Right forelimb (tissue), 1 donor: Measurements from ENCODE around the gene EDA2R.
A peak's percentile ranks its signal among the peaks of the same experiment; 100 is the strongest.

ENCODE experiments used
- DNase-seq: peaks from one replicate; pipeline ENCODE4 v3.0.0-alpha.2; 2018

The EDA2R gene, protein sequence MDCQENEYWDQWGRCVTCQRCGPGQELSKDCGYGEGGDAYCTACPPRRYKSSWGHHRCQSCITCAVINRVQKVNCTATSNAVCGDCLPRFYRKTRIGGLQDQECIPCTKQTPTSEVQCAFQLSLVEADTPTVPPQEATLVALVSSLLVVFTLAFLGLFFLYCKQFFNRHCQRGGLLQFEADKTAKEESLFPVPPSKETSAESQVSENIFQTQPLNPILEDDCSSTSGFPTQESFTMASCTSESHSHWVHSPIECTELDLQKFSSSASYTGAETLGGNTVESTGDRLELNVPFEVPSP

DNA sequence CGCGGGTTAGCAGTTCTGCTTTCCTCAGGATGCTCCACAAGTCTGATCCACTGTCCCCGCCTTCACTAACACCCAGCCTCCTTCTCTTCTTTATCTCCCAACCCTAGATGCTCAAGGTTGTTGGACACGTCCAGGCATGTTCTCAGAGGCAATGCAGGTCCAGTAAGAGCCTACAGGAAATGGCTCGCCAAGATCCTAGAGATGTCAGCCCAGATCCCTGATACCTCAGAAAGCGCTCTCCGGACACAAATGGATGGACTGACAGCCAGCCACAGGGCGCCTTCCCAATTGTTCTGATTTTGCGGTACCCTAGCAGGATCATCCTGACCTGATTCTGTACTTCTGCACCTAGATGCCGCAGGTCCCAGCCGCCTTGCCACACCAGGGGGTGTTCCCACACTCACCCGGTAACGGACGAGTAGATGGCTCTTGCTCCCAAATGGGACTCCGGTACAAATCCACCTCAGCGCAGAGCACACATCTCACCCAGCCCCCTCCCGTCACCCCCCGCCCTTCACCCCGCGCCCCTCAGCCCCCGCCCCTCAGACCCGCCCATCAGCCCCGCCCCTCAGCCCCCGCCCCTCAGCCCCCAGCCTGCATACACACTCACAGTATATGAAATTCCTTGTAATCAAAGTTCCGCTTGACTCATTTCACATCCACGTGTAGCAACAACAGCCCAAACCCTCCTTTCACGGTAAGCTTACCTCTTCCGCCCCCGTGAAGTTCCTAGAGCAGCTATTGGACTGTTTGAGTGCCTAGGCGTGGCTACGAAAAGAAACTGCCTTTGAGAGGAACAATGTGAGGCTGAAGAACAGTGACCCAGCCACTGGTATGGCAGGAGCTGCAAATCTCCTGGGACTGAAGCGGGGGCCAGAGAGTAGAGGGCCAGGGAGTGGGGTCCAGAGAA, at the start of gene EDA2R:
EDA2R (minus strand) TSS at position 488 of the 910 bp plus-strand sequence. CDS start 23,058 bp downstream, outside the sequence.
- peak; percentile 41 for DNase-seq

DNA sequence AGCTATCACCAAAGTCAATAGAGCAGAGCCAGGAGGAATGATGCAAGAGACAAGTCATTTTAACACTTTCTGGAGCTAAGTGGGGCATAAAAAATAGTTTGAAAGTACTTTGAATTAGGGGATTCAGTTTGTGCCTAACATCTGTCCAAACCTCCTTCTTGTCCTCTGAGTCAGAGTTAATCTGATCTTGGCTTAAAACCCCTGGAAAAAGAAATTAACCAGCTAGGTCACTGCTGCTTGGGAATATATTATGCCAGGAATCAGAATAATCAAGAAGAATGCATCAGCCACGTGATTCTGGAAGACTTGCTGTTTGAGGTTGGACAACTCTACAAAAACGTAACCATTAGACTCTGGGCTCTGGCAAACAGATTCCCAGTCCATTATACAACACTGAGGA, 45.3 kb upstream of the EDA2R start:
- no peak for DNase-seq

DNA sequence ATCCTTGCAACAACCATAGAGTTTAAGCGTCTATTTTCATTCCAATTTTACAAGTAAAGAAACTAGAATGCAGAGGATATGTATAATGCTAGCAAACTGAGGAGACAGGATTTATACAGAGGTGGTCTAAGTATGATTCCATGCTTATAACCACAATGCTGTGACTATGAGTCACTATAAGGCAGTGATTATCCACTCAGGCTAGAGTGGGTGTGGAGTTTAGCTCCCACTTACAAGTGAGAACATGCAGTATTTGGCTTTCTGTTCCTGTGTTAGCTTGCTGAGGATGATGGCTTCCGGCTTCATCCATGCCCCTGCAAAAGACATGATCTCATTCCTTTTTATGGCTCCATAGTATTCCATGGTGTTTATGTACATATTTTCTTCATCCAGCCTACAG, 41.6 kb upstream of the EDA2R start:
- DNase-seq, result no peak

DNA sequence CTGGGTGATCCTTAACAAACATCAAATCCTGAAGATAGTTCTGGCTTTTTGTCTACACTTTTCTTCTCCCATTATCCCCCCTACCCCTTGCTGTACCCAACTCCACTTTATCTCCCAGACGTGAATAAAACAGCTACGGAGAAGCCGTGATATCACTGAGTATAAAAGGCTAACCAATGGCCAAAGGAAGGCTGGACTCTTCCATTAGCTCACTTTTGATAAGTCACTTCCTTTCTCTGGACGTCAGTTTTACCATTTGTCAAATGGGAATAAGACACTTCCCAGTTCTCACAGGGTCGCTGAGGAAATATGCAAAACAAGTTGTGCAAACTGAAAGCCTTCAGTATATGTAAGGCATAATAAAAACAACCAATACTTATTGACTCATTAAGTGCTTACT, 38.6 kb upstream of the EDA2R start:
- DNase-seq, result no peak

DNA sequence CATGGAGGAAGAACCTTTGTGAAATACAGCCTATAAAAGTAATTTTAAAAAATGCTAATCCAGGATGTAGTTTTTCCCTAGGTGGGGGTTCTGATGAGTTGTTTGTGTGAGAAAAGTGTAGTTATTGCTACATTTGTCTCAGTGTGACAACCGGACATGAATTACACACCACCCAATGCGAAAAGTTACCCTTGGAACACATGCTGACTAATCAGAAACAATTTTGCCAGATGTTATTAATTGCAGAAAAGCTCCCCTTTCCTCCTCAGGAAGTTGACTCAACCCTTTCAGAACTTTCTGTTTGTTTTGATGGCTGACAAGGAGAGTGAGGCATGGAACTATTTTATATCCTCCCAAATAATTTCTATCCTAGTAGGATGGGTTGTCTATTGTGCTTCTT, 38.1 kb upstream of the EDA2R start:
- DNase-seq, result no peak

DNA sequence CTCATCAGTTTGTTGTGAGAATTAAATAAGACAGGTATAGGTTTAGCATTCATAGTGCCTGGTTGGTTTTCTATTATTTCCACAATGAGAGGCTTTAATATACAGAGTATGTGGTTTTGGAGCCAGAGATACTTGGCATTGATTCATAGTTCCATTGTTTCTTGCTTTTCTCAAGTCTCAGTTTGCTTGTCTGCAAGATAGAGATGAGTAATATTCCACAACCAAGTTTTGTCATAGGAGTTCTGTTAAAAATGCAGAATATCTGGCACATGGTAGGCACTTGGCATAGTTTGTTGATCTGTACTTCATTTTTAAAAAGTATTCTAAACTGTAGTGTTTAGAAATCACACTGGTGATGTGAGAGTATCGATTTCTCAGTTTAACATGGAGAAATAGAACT, 37.5 kb upstream of the EDA2R start:
- no peak for DNase-seq

DNA sequence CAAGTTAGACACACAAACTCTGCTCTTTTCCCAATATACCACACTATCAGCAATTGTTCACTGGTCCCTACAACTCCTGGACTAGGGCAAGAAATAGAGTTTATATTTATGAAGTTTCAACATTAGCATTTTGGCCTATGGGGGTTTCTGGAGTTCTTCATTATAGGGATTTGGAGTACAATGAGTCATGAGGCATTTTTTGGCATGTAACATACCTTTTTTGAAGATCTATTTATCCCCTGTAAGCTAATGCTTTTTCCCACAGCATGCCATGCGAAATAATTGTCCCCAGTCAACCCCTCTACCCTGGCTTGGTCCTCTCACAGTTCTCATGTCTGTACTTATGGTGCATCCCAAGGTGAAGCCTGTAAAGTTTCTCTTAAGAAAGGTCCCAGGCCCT, 36.7 kb upstream of the EDA2R start:
- DNase-seq, result no peak

DNA sequence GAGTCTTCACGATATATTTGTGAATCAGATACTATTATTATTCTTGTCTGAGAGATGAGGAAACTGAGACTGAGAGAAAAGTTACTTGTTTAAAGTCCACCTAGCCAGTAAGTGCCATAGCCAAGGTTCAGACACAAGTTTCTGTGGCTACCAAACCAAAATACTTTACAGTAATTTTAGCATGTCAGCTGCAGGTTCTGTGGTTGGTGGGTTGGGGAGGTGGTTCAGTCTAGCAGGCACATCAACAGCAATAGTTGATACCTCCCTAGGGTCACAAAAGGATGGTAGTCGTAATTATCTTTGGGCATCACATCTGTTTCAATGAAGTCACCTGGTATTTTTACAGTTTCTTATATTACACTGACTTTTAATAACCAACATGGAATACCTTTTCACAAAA, 35.6 kb upstream of the EDA2R start:
- no peak for DNase-seq

DNA sequence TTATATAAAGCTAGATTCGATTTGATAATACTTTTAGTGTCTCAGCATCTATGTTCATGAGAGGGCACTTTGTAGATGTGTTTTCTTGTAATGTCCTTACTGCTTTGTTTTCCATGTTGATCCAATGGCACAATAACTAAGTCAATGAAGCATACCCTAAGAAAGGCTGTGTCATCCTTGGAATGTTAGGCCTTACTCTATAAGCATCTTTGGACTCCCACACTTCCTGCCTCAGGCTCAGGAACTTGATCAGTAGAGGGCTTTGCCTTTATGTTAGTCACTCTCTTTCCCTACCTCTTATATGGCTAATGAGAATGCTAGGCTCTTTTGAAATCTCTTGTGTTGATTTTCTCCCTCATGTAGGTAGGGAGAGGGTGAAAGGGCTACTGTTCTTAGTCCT, 33.2 kb upstream of the EDA2R start:
- DNase-seq, result no peak

DNA sequence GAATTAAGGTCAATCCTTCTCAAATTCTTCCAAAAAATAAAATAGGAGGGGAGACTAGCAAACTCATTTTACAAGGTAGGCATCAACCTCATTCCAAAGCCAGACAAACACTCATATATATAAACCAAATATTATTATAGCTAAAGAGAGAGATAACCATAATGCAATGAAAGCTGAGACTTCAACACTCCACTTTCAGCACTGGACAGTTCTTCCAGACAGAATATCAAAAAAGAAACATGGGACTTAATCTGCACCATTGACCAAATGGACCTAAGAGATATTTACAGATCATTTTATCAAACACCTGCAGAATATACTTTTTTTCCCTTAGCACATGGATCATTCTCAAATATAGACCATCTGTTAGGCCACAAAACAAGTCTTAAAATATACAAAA, 15.5 kb upstream of the EDA2R start:
- no peak for DNase-seq

DNA sequence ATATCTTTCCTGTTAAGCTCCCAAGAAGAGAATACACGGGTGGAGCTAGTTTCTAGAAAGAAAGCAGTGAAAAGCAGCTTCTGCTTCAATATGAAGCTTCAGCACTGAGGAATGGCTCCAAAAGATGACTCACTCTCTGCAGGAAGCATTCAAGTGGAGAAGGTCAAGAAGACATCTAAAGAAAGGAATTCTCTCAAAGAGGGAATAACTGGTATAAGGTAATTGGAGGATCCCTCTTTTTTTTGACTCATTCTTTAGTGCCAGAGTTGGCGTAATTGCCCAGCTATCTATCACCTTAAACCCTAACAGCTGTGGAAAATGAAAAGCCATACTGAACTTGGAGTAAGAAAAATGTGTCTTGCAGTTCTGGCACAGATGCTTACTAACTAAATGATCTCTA, 3.5 kb downstream of the EDA2R start:
- DNase-seq, result no peak

DNA sequence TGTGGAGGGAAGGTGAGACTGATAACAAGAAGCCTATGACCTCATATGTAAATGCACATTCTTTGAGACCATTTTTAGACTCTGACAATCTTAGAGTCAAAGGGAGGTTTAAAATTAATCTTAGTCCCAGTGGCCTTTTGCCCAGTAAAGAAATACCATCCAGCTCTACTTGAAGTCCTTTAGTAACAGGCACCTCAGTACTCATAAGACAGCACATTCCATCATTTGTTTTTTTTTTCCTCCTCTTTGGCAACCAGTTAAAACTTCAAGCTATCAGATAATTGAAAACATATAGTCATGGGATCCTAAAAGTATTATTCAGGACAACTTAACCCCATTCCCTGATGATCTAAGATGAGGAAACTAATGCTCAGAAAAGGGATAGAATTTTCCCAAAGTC, 4.6 kb downstream of the EDA2R start:
- no peak for DNase-seq

DNA sequence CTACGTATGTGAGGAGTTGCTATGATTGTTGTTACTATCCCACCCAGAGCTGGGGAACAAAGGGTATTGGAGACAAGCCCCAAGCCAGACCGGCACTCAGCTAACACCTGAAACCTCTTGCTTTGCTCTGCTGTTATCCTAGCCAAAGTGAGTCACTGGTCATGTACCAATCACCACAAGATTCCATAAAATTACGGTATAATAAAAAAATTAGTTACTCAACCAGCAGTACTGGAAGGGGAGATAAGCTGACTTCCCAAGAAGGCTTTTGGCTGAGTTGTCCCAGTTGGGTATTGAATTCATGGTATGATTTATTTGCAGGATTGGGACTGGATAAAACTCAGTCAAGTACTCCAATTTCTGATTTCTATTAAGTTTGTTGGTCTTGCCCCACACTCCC, 5.3 kb downstream of the EDA2R start:
- no peak for DNase-seq

DNA sequence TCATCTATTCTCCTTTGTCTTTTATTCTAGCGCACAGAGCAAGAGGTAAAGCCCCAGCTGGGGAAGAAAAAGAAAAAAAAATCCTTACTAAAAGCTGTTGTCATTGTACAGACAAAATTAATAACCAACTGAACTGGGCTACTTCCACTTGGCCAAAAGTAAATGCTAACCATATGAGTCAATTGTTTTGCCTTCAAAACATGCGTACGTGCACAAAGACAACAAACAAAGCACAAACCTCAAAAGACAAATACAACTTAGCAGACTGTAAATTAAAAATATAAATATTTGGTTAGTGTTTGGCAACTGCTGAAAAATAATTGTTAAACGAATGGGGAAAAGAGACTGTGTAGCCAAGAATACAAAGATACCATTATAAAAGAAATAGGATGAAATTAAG, 5.9 kb downstream of the EDA2R start:
- DNase-seq, result no peak

DNA sequence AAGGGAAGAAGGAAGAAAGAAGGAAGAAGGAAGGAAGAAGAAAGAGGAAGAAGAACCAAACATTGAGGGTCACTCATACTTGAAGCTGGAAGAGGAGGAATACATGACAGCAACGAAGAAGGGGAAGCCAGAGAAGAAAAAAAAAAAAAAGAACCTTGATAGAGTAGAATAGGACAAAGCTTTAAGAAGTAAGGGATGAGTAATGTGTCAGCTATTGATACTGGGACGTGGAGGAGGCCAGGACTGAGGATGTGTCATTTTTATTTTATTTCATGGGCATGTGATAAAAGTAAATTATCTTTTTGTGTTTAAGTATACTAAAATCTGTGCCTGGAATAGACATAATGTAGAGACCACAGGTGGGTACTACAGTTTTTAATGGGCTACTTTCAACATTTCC, 6.4 kb downstream of the EDA2R start:
- no peak for DNase-seq

DNA sequence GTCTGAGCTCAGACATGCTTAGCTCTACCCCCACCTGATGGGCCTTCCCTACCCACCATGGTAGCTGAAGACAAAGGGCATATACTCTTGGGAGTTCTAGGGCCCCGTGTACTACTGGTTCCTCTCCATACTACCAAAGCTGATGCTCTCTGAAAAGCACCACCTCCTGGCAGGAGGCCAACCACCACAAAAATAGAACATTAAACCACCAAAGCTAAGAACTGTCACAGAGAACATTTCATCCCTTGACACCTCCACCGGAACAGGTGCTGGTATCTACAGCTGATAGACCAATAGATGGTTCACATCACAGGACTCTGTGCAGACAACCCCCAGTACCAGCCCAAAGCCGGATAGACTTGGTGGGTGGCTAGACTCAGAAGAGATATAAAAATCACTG, 13.4 kb downstream of the EDA2R start:
- DNase-seq, result no peak

DNA sequence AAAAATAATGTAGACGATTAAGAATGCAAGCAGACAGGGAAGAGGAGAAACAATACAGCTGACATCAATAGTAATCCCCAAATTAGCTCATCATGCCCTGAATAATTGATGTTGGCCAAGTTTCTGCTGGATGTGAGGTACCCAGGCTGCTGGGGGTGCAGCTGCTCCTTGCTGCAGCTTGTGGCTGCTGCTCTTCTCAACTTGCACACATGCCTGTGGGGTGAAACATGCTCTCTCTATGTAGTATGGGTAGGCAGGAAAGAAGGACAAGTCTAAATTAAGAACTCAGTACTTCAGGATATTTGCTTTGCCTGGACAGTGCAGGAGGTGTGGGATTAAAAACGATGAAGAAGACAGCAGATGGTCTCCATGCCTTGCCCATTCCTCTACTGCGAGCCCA, 16.7 kb downstream of the EDA2R start:
- DNase-seq, result no peak

DNA sequence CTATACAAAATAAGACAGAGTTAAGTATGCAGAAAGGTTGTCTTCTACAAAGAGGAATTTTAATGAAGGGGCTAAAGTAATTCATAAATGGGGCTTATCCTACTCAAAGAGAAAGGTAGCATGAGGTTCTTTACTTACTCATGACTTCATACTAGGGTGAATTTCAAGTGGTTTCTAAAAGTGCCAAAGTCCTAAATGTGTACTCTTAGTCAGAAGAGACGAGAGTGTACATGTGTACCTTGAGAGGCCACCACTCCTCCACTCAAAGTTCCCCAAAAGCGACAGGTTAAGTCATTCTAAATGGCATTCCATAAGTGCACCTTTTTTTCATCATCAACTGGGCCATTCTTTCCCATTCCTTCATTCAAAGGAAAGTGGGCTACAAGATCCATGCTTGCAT, 21.9 kb downstream of the EDA2R start:
- no peak for DNase-seq

DNA sequence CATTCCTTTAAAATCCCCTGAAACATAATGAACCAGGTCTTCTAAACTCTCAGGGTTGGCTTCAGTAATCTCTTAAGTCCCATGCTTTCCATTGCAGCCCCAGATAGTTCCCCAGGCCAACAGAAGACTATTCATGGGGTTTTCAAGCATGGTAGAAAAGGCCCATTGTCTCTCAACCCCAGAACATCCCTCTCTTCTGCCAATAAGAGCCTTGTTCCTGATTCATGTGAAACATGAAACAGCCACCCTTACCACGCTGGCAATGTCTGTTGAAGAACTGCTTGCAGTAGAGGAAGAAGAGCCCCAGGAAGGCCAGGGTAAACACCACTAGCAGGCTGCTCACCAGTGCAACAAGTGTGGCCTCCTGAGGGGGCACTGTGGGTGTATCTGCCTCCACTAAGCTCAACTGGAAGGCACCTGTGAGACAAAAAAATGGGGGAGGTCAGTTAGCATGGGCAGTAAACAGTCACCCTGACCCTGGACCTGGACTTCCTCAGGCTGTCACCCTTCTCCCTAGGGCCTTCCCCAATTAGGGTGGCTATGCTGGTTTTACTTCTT, 36.4 kb downstream of the EDA2R start:
- no peak for DNase-seq

DNA sequence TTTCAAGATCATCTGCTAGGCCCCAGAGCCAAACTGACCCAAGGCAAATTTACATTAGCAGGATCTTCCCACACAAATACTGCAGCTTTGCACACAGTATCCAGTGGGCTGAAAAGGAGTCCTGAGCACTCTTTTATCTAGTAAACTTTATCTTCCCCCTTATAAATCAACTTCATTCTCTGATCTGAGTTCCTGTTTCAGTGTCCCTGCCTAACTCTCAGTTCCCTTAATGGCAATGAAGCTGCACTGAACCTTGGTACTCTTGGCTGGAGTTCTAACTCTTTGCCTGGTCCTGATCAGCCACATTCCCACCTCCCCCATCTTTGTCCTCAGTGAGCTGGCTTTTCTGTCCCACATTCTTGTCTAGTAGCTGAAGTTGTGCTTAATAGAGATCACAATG, 37.4 kb downstream of the EDA2R start:
- DNase-seq, result no peak

DNA sequence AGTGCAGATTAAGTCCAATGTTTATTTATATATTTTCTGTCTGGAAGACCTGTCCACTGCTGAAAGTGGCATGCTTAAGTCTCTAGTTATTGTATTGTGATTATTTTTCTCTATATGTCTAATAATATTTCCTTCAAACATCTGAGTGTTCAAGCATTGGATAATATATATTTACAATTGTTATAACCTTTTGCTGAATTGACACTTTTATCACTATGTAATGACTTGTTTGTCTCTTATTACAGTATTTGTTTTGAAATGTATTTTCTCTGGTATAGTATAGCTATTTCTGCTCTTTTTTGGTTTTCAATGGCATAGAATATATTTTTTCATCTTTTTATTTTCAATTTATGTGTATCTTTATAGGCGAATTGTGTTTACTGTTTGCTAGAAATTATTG, 59.7 kb downstream of the EDA2R start:
- no peak for DNase-seq

DNA sequence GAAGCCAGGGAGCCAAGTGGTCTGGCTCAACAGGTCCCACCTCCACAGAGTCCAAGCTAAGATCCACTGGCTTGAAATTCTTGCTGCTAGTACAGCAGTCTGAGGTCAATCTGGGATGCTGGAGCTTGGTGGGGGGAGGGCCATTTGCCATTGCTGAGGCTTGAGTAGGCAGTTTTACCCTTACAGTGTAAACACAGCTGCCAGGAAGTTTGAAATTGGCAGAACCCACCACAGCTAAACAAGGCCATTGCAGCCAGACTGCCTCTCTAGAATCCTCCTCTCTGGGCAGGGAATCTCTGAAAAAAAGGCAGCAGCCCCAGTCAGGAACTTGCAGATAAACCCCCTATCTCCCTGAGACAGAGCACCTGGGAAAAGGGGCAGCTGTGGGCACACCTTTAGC, 84.9 kb downstream of the EDA2R start:
- DNase-seq, result no peak

DNA sequence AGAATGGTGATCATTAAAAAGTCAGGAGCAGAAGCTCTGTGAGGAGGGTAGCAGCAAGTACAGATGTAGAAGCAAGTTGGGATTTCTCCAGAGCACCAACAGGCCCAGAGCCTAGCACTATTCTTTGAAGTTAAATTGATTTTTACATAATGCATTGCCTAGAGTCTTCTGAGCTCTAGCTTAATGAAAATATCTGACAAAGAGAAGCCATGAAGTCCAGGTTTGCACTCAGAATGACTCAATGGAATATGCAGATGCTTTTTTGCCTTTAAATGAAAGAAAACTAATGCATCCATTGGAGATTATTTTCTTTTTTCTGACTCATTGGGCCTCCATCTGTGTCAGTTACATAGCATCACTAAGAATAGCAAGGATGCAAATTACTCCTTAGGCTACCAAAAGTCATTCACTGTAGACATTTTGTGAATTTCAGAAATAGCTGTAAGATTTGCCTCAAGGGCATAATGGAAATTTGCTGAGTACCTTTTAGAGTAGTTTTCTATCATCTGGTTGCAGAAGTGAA, 91.0 kb downstream of the EDA2R start:
- no peak for DNase-seq
